Ovary (tissue), 9 donors: ENCODE data around the gene SLC7A7. TPM values are rescaled to one million over a fixed set of nuclear protein-coding genes. Genes with fewer than 3 reads are reported as not detected.
"Not testable (repeated sequence)": the region's sequence is repeated elsewhere in the genome, so short reads cannot be mapped to it uniquely, and the experiment has no call there.

Experiments
- DNase-seq, 5 donors: peaks; one replicate each; pipeline ENCODE4 v3.0.0-alpha.2; 2019 to 2020
- H3K27ac ChIP-seq, 2 donors: fragments of 200-600 bp; one replicate each; pipeline versions ENCODE4 v1.5.1 to v1.8.0; 2019 to 2022
- H3K27me3 ChIP-seq: fragments of 200-600 bp; one replicate; pipeline ENCODE4 v1.8.0; 2022
- H3K36me3 ChIP-seq: fragments of 200-600 bp; sonication (generic); one replicate; pipeline ENCODE4 v1.5.1; 2019
- H3K4me1 ChIP-seq: one replicate; pipeline ENCODE4 v1.8.1; 2013; ENCODE audit warnings: mild to moderate bottlenecking, moderate library complexity; ENCODE audit not compliant: insufficient read depth
- H3K4me3 ChIP-seq: fragments of 200-600 bp; sonication (generic); one replicate; pipeline ENCODE4 v1.5.1; 2017
- H3K9me3 ChIP-seq, 2 donors: fragments of 200-600 bp in 1 of 2; sonication (generic) in 1 of 2; one replicate each; pipeline versions ENCODE4 v1.5.1 to v1.8.1; 2013 to 2019; ENCODE audit warnings: mild to moderate bottlenecking in 1 of 2, moderate library complexity in 1 of 2
- CTCF ChIP-seq, 3 donors: fragments of 450-650 bp in 2 of 3; fragments of 200-600 bp in 1 of 3; IDR thresholded peaks; one replicate each; pipeline versions ENCODE4 v1.5.1 to v1.8.0; 2016 to 2022; ENCODE audit warnings: antibody characterized with exemption in 3 of 3, mild to moderate bottlenecking in 1 of 3
- EP300 ChIP-seq: sonication (generic); formaldehyde crosslinking; IDR thresholded peaks from one replicate; pipeline ENCODE4 v1.6.1; 2017; ENCODE audit warnings: antibody characterized with exemption
- POLR2A ChIP-seq: fragments of 450-650 bp; IDR thresholded peaks from one replicate; pipeline ENCODE4 v1.6.1; 2017; ENCODE audit warnings: antibody characterized with exemption, mild to moderate bottlenecking, moderate library complexity
- WGBS, 3 donors: extraction: QIAGEN DNeasy Blood & Tissue Kit in 1 of 3; methylation state at CpG; one replicate each; pipeline versions ENCODE4 v1.1.5 to v1.1.7; 2013 to 2017; 5-methylcytosine and 5-hydroxymethylcytosine counted together
- intact Hi-C, 4 donors: fragments of 100-400 bp; cut with DNase I; formaldehyde crosslinking; loops; one replicate each; pipeline versions ENCODE4 v1.11.0 to v1.15.1; 2022 to 2023
- polyA plus RNA-seq, 2 donors: library from polyadenylated mRNA; stranded (reverse); fragments of 200-250 nt in 1 of 2; fragments of 350-450 nt in 1 of 2; fragmentation: Illumina TruSeq in 1 of 2; extraction: RNeasy Lipid Tissue Mini Kit (QIAGEN cat#74804) in 1 of 2; gene quantifications; one replicate each; pipeline ENCODE4 v1.2.3, GENCODE V29; 2013 to 2014
- total RNA-seq, 7 donors: library from RNA; depleted of rRNA in 2 of 7; stranded (reverse); fragments of >200 nt in 2 of 7; fragmentation: NEBNext Ultra II Directional in 3 of 7; extraction: Animal tissue kit (Norgen Biotek cat#: 25700) in 3 of 7; gene quantifications; one replicate each; pipeline versions ENCODE4 v1.1.0 to v1.2.4, GENCODE V29; 2016 to 2023
- donor health status: DM: no; HTN: no; CAD: no; lungs with moderate emphysema.
- donor health status: DM: no; HTN: no; CAD: no.
- donor health status: Bipolar disorder and iron deficiency.
- donor health status: DM: yes; HTN: yes; CAD: no.
- donor health status: DM: no; HTN: no; CAD: no.
- donor health status: DM: yes; HTN: yes; CAD: no.

Gene SLC7A7
- total and polyA plus RNA-seq, 9 donors = 0.91 to 25.0 (median 5.1) TPM

- Histone ChIP-seq H3K27me3 (no peaks in the 10 kb centered on the region), H3K36me3 (no peaks in the 10 kb centered on the region), H3K4me3 (no peak overlapping the region), H3K4me1 (no peaks in the 10 kb centered on the region), H3K9me3 (no peaks in the 10 kb centered on the region), H3K27ac (no peak overlapping the region)
- intact Hi-C loops = no loop called here
- 7 to 18% (median 15%) methylated on average over 2 of the region's 2 CpGs for WGBS, 3 donors
- DNase-seq = no peak
- no peak for TF ChIP-seq EP300
- TF ChIP-seq POLR2A = no peak
- no peak for TF ChIP-seq CTCF (IDR thresholded peaks at IDR 0.05)
Measured at GRCh38 chr14:22811722-22812121, 3.5 kb downstream of the SLC7A7 start.

- Histone ChIP-seq H3K36me3 (no peaks in the 10 kb centered on the region), H3K4me1 (no peaks in the 10 kb centered on the region), H3K9me3 (no peaks in the 10 kb centered on the region), H3K27me3 (no peaks in the 10 kb centered on the region), H3K27ac (no peak overlapping the region), H3K4me3 (no peak overlapping the region)
- intact Hi-C loops = no loop called here
- DNase-seq = no peak
- WGBS, 3 donors = 76 to 83% (median 78%) methylated on average over 5 of the region's 5 CpGs
- no peak for TF ChIP-seq EP300
- TF ChIP-seq CTCF (IDR thresholded peaks at IDR 0.05) = no peak
- no peak for TF ChIP-seq POLR2A
Measured at GRCh38 chr14:22808388-22809209, 6.6 kb downstream of the SLC7A7 start.

- H3K4me3 ChIP-seq = no peak overlapping the region
- no peaks in the 10 kb centered on the region for H3K9me3 ChIP-seq
- no peaks in the 10 kb centered on the region for H3K4me1 ChIP-seq
- H3K27me3 ChIP-seq = no peaks in the 10 kb centered on the region
- no peak for DNase-seq
- WGBS, 3 donors = 66 to 73% (median 70%) methylated on average over 13 of the region's 13 CpGs
- no peaks in the 10 kb centered on the region for H3K36me3 ChIP-seq
- TF ChIP-seq CTCF (IDR thresholded peaks at IDR 0.05) (no peak), EP300 (no peak), POLR2A (no peak)
- intact Hi-C loops = no loop called here
- H3K27ac ChIP-seq = no peak overlapping the region
Measured at GRCh38 chr14:22807432-22808087, 7.7 kb downstream of the SLC7A7 start.

GRCh38 chr14:22805235-22805634, 10.0 kb downstream of the SLC7A7 start:
- DNase-seq, H3K27ac ChIP-seq, H3K9me3 ChIP-seq, H3K4me1 ChIP-seq, H3K36me3 ChIP-seq, H3K27me3 ChIP-seq, intact Hi-C loops, H3K4me3 ChIP-seq: not testable (repeated sequence)
- 78 to 95% (median 89%) methylated on average over 4 of the region's 4 CpGs for WGBS, 3 donors

GRCh38 chr14:22803687-22803974, 11.6 kb downstream of the SLC7A7 start:
- intact Hi-C loops = no loop called here
- no peak for DNase-seq
- H3K9me3 ChIP-seq = no peaks in the 10 kb centered on the region
- no peak for TF ChIP-seq POLR2A
- TF ChIP-seq EP300 = no peak
- TF ChIP-seq CTCF (IDR thresholded peaks at IDR 0.05) = no peak
- H3K27ac ChIP-seq = no peak overlapping the region
- no peak overlapping the region for H3K4me3 ChIP-seq
- H3K4me1 ChIP-seq = no peaks in the 10 kb centered on the region
- no peaks in the 10 kb centered on the region for H3K27me3 ChIP-seq
- 82 to 84% (median 84%) methylated on average over 3 of the region's 3 CpGs for WGBS, 3 donors
- no peaks in the 10 kb centered on the region for H3K36me3 ChIP-seq
